ENCODE data around the gene MAD1L1. TPM values are rescaled to one million over a fixed set of nuclear protein-coding genes. Genes with fewer than 3 reads are reported as not detected.

MAD1L1 gene
- total RNA-seq, 1 donor from 2014 or later: 59.6 TPM

- no peak overlapping the region for H3K27ac ChIP-seq
- no peaks in the 10 kb centered on the region for H3K36me3 ChIP-seq
- H3K9me3 ChIP-seq: no peaks in the 10 kb centered on the region
- no peak overlapping the region for H3K4me3 ChIP-seq
- H3K27me3 ChIP-seq: no peaks in the 10 kb centered on the region
- H3K4me1 ChIP-seq: no peaks in the 10 kb centered on the region
- no peak for TF ChIP-seq CTCF (IDR thresholded peaks at IDR 0.05)
- DNase-seq (ENCODE audit: low spot score in 2 of 2): no peak
- intact Hi-C loops (cut with DNase I): no loop called here
Measured at GRCh38 chr7:1993031-1993695, 239.6 kb downstream of the MAD1L1 start.

GRCh38 chr7:1992554-1992953 is 240.2 kb downstream of the MAD1L1 start:
- intact Hi-C loops (cut with DNase I): no loop called here
- no peak overlapping the region for H3K4me3 ChIP-seq
- no peak overlapping the region for H3K27ac ChIP-seq
- no peaks in the 10 kb centered on the region for H3K9me3 ChIP-seq
- no peak for TF ChIP-seq CTCF (IDR thresholded peaks at IDR 0.05)
- no peaks in the 10 kb centered on the region for H3K4me1 ChIP-seq
- no peaks in the 10 kb centered on the region for H3K27me3 ChIP-seq
- H3K36me3 ChIP-seq: no peaks in the 10 kb centered on the region
- no peak for DNase-seq (ENCODE audit: low spot score in 2 of 2)

GRCh38 chr7:1990001-1990670 is 242.6 kb downstream of the MAD1L1 start:
- H3K9me3 ChIP-seq: no peaks in the 10 kb centered on the region
- no peaks in the 10 kb centered on the region for H3K27me3 ChIP-seq
- no peak overlapping the region for H3K4me3 ChIP-seq
- no peak for TF ChIP-seq CTCF (IDR thresholded peaks at IDR 0.05)
- no peak overlapping the region for H3K27ac ChIP-seq
- H3K36me3 ChIP-seq: no peaks in the 10 kb centered on the region
- H3K4me1 ChIP-seq: no peaks in the 10 kb centered on the region
- intact Hi-C loops (cut with DNase I): no loop called here
- no peak for DNase-seq (ENCODE audit: low spot score in 2 of 2)

GRCh38 chr7:1989049-1989860 is 243.5 kb downstream of the MAD1L1 start:
- H3K36me3 ChIP-seq: no peaks in the 10 kb centered on the region
- no peaks in the 10 kb centered on the region for H3K9me3 ChIP-seq
- TF ChIP-seq CTCF (IDR thresholded peaks at IDR 0.05): no peak
- no peaks in the 10 kb centered on the region for H3K4me1 ChIP-seq
- no peaks in the 10 kb centered on the region for H3K27me3 ChIP-seq
- no peak overlapping the region for H3K27ac ChIP-seq
- intact Hi-C loops (cut with DNase I): no loop called here
- DNase-seq (ENCODE audit: low spot score in 2 of 2): no peak
- H3K4me3 ChIP-seq: no peak overlapping the region

- Histone ChIP-seq H3K4me1 (no peaks in the 10 kb centered on the region), H3K4me3 (no peak overlapping the region), H3K9me3 (no peaks in the 10 kb centered on the region), H3K27me3 (no peaks in the 10 kb centered on the region), H3K36me3 (no peaks in the 10 kb centered on the region), H3K27ac (no peak overlapping the region)
- intact Hi-C loops (cut with DNase I): no loop called here
- TF ChIP-seq CTCF (IDR thresholded peaks at IDR 0.05): no peak
- no peak for DNase-seq (ENCODE audit: low spot score in 2 of 2)
Measured at GRCh38 chr7:1988533-1988930, 244.2 kb downstream of the MAD1L1 start.

All from ascending aorta (tissue), 2 donors.